ENCODE results near the gene GSAP. TPM values are rescaled to one million over a fixed set of nuclear protein-coding genes. Genes with fewer than 3 reads are reported as not detected.
A peak's percentile ranks its signal among the peaks of the same experiment; 100 is the strongest.

The GSAP gene
- total and polyA plus RNA-seq, 8 donors = 34.1 to 60.1 (median 45.7) TPM

GRCh38 chr7:77270094-77270480 is 146.1 kb downstream of the GSAP start:
- H3K27ac ChIP-seq = peak overlapping the region; percentile 5 to 76
- no peaks in the 10 kb centered on the region for H3K36me3 ChIP-seq
- no peaks in the 10 kb centered on the region for H3K27me3 ChIP-seq
- TF ChIP-seq CTCF (IDR thresholded peaks at IDR 0.05) = no peak
- no peaks in the 10 kb centered on the region for H3K9me3 ChIP-seq
- peaks cover 9 to 13% of the 10 kb centered on the region in 2 donors for H3K4me1 ChIP-seq
- intact Hi-C loops (cut with DNase I) = no loop called here
- ATAC-seq (peak; percentile 36), DNase-seq (no peak)
- no peak overlapping the region for H3K4me3 ChIP-seq

GRCh38 chr7:77269360-77270093 is 146.6 kb downstream of the GSAP start:
- peaks cover 9 to 13% of the 10 kb centered on the region in 2 donors for H3K4me1 ChIP-seq
- H3K36me3 ChIP-seq = no peaks in the 10 kb centered on the region
- DNase-seq (peak in 2 of 4 donors; percentile 9 to 64), ATAC-seq (peak; percentile 90)
- intact Hi-C loops (cut with DNase I) = no loop called here
- H3K27me3 ChIP-seq = no peaks in the 10 kb centered on the region
- H3K27ac ChIP-seq = peak overlapping the region; percentile 5 to 76
- H3K9me3 ChIP-seq = no peaks in the 10 kb centered on the region
- TF ChIP-seq CTCF (IDR thresholded peaks at IDR 0.05) = no peak
- no peak overlapping the region for H3K4me3 ChIP-seq

GRCh38 chr7:77266291-77266794 is 149.8 kb downstream of the GSAP start:
- intact Hi-C loops (cut with DNase I) = no loop called here

GRCh38 chr7:77265666-77266065 is 150.5 kb downstream of the GSAP start:
- intact Hi-C loops (cut with DNase I) = no loop called here
- Histone ChIP-seq H3K36me3 (no peaks in the 10 kb centered on the region), H3K4me3 (no peak overlapping the region), H3K9me3 (no peaks in the 10 kb centered on the region), H3K27me3 (no peaks in the 10 kb centered on the region), H3K27ac (no peak overlapping the region), H3K4me1 (peaks cover 4 to 13% of the 10 kb centered on the region in 2 donors)
- ATAC-seq (no peak), DNase-seq (no peak)
- no peak for TF ChIP-seq CTCF (IDR thresholded peaks at IDR 0.05)

More at GRCh38 chr7:77266291-77266794, 149.8 kb downstream of the GSAP start:
- H3K36me3 ChIP-seq = no peaks in the 10 kb centered on the region
- TF ChIP-seq CTCF (IDR thresholded peaks at IDR 0.05) = no peak
- no peaks in the 10 kb centered on the region for H3K9me3 ChIP-seq
- no peaks in the 10 kb centered on the region for H3K27me3 ChIP-seq
- no peak overlapping the region for H3K4me3 ChIP-seq
- no peak for ATAC-seq
- H3K4me1 ChIP-seq = peaks cover 4 to 13% of the 10 kb centered on the region in 2 donors
- DNase-seq = no peak
- H3K27ac ChIP-seq = no peak overlapping the region

- Histone ChIP-seq H3K9me3 (no peaks in the 10 kb centered on the region), H3K36me3 (no peaks in the 10 kb centered on the region), H3K27ac (no peak overlapping the region), H3K27me3 (no peaks in the 10 kb centered on the region), H3K4me1 (no peaks in the 10 kb centered on the region), H3K4me3 (no peak overlapping the region)
- TF ChIP-seq CTCF (IDR thresholded peaks at IDR 0.05) = no peak
- no peak for ATAC-seq
- intact Hi-C loops (cut with DNase I) = no loop called here
- DNase-seq = no peak
Observed at GRCh38 chr7:77262316-77262715, 153.8 kb downstream of the GSAP start.

Other genes starting within 250 kb of the GSAP start
- 10 to 100 TPM; 21.0 to 29.1 TPM for gene FGL2, start 216.5 kb downstream of the GSAP start, total RNA-seq
- gene FGL2, start 216.5 kb downstream of the GSAP start, polyA plus RNA-seq (ENCODE audit: insufficient read length in 6 of 6) = 1 to 10 TPM; 6.0 to 9.5 (median 7.6) TPM
- 100 to 1,000 TPM; 119 to 138 TPM for gene PTPN12, start 120.9 kb upstream of the GSAP start, total RNA-seq
- gene PTPN12, start 120.9 kb upstream of the GSAP start, polyA plus RNA-seq (ENCODE audit: insufficient read length in 6 of 6) = 100 to 1,000 TPM; 127 to 163 (median 144) TPM

All from left lung (tissue), 10 donors.